IPS-NIHi11 (cell line): ENCODE results near the gene AMH.

ENCODE experiments used
- DNase-seq: peaks from one replicate; pipeline ENCODE4 v3.0.0; 2012; ENCODE audit warnings: mixed read lengths, low spot score

Gene AMH

DNA sequence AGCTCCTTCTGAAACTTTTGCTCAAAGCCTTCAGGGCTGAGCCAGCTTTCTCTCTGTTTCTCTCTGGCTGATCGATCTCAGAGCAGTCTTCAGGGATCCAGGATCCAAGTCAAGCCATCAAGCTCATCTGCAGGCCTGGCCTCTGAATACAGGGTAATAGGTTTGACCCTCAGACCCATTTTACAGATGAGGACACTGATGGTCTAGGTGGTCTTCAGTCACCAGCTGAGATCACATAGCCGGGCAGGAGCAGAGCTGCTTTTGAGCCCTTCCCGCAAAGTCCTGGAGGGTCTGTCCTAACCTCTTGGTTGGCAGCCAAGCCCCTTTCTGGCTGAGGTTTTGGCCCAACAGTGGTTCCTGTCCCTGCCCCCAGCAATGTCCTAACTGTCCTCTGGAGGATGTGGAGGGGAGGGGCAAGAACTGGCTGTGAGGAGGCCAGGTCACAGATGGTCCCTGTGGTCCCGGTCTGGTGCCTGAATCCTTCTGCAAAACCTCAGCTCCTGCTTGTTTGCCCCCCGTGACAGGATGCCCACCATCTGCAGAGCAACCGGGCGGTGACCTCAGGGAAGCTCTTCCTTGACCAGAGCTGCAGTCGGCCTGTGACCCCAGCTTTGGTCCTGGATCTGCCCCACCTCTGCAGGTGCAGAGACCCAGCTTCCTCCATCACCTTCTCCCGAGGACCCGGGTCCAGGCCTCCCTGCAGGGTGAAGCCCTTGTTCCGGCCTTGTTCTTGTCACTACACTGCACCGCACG is 38.6 kb downstream of the AMH start:
- no peak for DNase-seq

DNA sequence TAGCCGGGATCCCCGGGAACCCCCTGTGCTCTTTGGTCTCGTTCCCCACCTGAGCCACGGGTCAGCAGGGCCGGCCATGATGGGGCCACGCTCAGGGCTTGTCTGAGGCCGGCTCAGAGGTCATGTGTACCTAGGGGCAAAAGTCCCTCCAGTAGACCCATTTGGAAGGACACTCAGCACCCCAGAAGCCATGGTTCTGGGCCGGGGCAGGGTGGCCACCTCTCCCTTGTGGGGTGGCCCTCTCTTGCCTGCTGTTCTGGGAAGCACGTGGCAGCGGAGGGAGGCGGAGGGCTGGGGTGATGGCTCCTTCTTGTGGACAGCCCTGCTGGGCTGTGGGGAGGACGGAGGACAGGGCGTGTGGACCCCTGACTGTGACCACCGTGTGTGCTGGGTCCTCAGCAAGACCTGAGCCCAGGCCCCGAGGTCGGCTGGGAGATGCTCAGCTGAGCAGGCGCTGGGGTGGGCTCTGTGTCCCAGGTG is 39.3 kb downstream of the AMH start:
- no peak for DNase-seq

DNA sequence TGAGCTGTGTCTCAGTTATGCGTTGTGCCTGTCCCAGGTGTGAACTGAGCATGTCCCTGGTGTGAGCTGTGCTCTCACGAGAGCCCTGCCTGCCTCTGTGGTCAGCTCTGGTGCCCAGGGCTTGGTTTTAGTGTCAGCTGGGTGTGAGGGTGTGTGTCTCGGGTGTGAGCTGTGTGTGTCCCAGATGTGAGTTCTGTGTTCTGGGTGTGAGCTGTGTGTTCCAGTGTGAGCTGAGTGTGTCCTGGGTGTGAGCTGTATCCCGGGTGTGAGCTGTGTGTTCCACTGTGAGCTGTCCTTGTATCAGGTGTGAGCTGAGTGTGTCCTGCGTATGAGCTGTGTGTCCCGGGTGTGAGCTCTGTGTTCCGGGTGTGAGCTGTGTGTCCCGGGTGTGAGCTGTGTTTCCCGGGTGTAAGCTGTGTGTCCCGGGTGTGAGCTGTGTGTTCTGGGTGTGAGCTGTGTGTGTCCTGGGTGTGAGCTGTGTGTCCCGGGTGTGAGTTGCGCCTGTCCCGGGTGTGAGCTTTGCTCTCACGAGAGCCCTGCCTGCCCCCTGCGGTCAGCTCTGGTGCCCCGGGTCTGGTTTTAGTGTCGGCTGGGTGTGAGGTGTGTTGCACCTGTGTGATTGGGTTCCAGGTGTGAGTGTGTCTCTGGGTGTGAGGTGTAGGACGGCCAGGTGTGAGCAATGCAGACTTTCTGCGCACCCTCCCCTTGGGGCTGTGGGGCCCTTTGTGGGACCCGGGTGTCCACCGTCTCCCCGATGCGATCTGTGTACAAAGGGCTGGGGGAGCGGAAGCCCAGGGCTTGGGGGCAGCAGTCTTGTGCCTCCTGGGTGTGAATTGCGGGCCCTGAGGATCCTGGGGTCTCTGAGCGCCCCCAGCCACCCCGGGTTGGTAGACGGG is 39.9 kb downstream of the AMH start:
- no peak for DNase-seq

DNA sequence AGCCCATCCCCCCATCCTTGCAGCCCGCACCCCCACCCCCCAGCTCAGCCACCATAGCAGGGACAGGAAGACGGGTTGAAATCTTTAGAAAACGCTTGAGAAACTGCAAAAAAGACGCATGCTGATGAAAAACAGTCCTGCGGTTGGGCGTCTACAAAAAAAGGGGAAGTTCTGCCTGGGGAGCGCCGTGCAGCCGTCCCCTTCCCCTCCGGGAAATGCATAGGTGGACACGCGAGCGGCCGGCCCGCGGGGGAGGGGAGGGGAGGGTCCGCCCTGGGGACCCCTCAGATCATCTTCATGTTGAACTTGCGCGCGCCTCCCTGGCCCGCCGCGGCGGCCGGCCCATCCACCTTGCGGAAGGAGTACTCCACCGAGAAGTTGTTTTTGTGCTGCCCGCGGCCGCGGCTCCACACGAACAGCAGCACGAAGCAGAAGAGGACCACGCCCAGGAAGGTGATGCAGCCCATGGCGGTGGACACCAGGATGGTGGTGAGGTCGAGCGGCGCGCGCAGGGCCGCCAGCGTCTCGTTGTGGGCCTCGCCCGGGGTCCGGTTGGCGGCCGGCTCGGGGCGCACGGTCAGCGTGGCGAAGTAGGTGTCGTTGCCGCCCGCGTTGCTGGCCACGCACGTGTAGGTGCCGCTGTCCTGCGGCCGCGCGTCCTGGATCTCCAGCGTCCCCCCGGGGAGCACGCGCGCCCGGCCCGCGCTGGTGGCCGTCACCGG is 40.8 kb downstream of the AMH start:
- no peak for DNase-seq

DNA sequence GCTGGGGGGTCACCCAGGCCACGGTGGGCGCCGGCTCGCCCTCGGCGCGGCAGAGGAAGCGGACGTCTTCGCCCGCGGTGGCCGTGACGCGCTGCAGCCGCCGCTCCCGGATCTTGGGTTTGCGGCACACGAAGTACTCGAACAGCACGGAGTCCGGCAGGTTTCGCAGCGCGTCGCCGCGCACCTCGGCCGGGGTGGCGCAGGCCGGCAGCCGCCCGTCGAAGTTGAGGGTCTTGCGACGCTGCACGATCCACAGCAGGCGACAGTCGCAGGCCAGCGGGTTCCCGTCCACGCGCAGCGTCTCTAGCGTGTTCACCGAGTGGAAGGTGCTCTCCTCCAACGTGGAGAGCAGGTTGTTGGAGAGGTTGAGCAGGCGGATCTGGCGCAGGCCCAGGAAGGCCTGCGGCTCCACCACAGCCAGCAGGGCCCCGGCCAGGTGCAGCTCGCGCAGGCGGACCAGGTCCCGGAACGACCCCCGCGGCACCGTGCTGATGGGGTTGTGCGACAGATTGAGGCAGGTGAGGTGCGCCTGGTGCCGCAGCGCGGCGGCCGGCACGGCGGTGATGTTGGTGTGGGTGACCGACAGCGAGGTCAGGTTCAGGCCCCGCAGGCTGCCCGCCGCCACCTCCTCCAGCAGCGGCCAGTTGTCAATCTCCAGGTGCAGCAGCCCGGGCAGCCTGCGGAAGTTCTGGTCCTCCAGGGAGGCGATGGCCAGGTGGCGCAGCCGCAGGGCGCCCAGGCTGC is 41.5 kb downstream of the AMH start:
- peak; percentile 63 for DNase-seq

DNA sequence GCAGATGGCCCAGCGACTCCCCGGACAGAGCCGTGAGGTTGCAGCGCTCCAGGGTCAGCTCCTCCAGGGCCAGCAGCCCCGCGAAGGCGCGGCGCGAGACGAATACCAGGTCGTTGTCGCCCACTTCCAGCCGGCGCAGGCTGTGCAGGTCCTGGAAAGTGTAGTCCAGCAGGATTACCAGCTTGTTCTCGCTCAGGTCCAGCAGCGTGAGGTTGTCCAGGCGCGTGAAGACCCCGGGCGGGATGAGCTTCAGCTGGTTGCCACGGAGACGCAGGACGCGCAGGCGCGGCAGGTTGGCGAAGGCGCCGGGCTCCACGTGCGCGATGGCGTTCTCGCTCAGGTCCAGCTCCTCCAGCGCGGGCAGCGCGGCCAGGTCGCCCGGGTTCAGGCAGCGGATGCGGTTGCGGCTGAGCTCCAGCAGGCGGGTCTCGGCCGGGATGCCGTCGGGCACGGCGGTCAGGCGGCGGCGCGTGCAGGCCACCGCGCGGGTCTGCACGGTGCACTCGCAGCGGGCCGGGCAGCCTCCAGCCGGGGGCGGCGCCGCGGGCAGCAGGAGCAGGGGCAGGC is 42.1 kb downstream of the AMH start:
- peak; percentile 84 for DNase-seq

DNA sequence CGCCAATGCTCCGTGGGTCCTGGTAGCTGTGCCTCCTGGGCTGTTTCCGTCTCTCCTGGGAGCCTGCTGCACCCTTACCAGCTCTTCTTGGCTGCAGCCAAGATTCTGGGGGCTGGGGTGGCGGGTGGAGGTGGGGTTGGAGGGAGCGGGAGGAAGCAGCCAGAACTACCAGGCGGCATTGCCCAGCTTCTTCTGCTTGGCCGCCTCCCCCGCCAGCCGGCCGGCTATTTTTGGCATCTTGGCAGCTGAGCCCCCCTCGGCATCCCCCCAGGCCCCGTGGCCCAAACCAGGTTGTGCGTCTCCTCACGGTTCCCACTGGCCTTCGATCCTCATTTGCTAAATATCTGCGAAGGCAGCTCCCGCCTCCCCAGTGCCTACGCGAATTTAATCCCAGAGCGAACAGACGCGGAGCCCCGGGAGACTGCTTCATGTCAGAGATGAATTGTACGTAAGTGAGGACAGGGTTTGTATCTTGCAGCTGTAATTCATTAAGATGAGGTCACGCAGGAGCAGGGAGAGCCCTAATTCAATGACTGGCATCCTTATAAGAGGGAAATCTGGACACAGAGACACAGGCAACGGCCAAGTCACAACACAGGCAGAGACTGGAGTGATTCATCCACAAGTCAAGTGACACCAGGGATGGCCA is 45.7 kb downstream of the AMH start:
- no peak for DNase-seq

DNA sequence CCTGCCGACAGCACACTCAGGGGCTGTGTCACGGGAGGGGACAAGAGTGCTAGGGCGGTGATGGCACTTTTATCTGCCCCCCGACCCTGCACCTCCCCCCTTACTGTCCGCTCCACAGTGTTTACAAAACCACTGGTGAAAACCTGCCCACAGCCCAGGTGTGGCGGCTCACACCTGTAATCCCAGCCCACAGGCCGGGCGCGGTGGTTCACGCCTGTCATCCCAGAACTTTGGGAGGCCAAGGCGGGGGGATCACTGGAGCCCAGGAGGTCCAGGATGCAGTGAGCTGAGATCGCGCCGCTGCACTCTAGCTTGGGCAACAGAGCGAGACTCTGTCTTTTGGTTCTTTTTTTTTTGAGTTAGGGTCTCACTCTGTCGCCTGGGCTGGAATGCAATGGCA is 47.0 kb downstream of the AMH start:
- DNase-seq: no peak

DNA sequence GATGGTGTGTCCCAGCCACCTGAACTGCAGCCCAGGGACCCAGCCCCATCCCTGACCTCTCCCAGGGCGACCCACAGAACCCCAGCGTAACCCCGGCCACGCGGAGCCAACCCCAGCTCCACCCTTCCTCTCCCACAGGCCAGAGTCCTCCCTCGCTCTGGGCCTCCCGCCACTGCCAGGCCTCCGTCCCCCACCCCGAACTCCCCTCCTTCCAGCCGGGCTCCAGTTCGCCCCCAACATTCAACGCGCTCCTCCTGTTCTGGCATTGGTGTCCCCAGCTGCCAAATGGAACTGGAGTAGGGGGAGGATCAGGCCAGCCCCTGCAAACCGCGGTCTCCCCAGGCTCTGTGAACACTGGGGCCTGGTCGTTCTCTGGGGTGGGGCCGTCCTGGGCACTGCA is 51.4 kb downstream of the AMH start:
- DNase-seq: no peak
